Glutamatergic neuron (in vitro differentiated cells): ENCODE data around the gene AEN. TPM values are rescaled to one million over a fixed set of nuclear protein-coding genes. Genes with fewer than 3 reads are reported as not detected.

Experiments used
- DNase-seq: peaks from one replicate; pipeline ENCODE4 v3.0.0; 2022
- H3K27ac Mint-ChIP-seq: one replicate; pipeline ENCODE4 v1.8.0; 2020; ENCODE audit warnings: mild to moderate bottlenecking, mixed read lengths, inconsistent platforms; ENCODE audit not compliant: unreplicated experiment
- H3K27me3 Mint-ChIP-seq: one replicate; pipeline ENCODE4 v1.8.0; 2020; ENCODE audit warnings: mild to moderate bottlenecking, moderate library complexity, mixed read lengths, inconsistent platforms; ENCODE audit not compliant: unreplicated experiment
- H3K36me3 Mint-ChIP-seq: one replicate; pipeline ENCODE4 v1.8.0; 2020; ENCODE audit warnings: mild to moderate bottlenecking, mixed read lengths, inconsistent platforms; ENCODE audit not compliant: unreplicated experiment
- H3K4me1 Mint-ChIP-seq: one replicate; pipeline ENCODE4 v1.8.0; 2020; ENCODE audit warnings: mild to moderate bottlenecking, low read depth, mixed read lengths, inconsistent platforms; ENCODE audit not compliant: unreplicated experiment
- H3K4me3 Mint-ChIP-seq: one replicate; pipeline ENCODE4 v1.8.0; 2020; ENCODE audit warnings: mild to moderate bottlenecking, mixed read lengths, inconsistent platforms; ENCODE audit not compliant: unreplicated experiment
- H3K9me3 Mint-ChIP-seq: one replicate; pipeline ENCODE4 v1.8.0; 2020; ENCODE audit warnings: mild to moderate bottlenecking, moderate library complexity, mixed read lengths, inconsistent platforms; ENCODE audit not compliant: unreplicated experiment
- total RNA-seq: library from RNA; stranded (reverse); fragmentation: NEBNext Ultra II Directional; extraction: Animal tissue kit (Norgen Biotek cat#: 25700); gene quantifications from one replicate; pipeline ENCODE4 v1.2.1, GENCODE V29; 2021; ENCODE audit not compliant: unreplicated experiment
- TF ChIP-seq, protein P1 (sequence below): fragments of 200-600 bp; sonication (generic); IDR thresholded peaks from one replicate; pipeline ENCODE4 v1.5.0; 2021; ENCODE audit not compliant: partially characterized antibody, unreplicated experiment

The AEN gene
- total RNA-seq, 1 donor from 2014 or later: 15.4 TPM

DNA sequence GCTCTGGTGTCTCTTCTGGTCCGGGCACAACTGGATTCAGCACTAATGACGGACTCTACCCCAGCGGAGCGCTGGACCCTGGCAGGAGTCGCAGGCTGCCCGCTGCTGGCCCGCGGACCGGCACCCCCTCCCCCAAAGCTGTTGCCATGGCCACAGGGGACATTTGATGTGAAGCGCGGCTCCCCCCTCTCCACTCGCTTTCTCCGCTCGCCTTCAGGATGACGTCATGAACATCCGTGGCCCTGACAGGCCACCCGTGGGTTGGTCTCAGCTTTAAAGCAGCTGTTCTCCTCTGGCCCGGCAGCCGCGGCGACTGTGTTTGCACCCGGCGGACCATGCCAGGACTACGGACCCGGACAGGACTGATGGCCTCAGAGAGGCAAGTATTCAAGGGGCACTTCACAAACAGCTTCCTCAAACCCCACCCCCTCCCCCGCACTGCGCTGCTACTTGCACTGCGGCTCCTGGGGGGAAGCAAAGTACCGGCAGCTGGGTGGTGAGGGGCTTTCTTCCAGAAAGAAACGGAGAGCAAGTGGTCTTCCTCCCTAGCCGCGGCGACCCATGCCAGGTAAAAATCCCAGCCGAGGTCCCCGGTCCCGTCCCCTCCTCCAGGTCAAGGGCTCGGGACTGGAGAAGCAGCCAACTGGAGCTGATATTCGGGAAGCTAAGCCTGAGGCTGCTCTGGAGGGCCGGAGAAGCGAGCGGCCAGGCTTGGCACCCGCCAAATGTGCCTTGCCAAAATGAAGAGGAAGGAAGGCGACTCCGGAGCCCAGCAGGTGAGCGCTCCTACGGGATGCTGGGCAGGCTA lies 16.6 kb upstream of the AEN start:
- H3K27ac Mint-ChIP-seq: peak overlapping the region; percentile 28
- peaks cover 3% of the 10 kb centered on the region for H3K9me3 Mint-ChIP-seq
- peak overlapping the region; percentile 98 for H3K4me3 Mint-ChIP-seq
- H3K27me3 Mint-ChIP-seq: peaks cover 25% of the 10 kb centered on the region
- peak; percentile 61 for DNase-seq
- TF ChIP-seq, protein P1, sequence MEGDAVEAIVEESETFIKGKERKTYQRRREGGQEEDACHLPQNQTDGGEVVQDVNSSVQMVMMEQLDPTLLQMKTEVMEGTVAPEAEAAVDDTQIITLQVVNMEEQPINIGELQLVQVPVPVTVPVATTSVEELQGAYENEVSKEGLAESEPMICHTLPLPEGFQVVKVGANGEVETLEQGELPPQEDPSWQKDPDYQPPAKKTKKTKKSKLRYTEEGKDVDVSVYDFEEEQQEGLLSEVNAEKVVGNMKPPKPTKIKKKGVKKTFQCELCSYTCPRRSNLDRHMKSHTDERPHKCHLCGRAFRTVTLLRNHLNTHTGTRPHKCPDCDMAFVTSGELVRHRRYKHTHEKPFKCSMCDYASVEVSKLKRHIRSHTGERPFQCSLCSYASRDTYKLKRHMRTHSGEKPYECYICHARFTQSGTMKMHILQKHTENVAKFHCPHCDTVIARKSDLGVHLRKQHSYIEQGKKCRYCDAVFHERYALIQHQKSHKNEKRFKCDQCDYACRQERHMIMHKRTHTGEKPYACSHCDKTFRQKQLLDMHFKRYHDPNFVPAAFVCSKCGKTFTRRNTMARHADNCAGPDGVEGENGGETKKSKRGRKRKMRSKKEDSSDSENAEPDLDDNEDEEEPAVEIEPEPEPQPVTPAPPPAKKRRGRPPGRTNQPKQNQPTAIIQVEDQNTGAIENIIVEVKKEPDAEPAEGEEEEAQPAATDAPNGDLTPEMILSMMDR: no peak
- H3K4me1 Mint-ChIP-seq: peaks cover 12% of the 10 kb centered on the region
- no peaks in the 10 kb centered on the region for H3K36me3 Mint-ChIP-seq

DNA sequence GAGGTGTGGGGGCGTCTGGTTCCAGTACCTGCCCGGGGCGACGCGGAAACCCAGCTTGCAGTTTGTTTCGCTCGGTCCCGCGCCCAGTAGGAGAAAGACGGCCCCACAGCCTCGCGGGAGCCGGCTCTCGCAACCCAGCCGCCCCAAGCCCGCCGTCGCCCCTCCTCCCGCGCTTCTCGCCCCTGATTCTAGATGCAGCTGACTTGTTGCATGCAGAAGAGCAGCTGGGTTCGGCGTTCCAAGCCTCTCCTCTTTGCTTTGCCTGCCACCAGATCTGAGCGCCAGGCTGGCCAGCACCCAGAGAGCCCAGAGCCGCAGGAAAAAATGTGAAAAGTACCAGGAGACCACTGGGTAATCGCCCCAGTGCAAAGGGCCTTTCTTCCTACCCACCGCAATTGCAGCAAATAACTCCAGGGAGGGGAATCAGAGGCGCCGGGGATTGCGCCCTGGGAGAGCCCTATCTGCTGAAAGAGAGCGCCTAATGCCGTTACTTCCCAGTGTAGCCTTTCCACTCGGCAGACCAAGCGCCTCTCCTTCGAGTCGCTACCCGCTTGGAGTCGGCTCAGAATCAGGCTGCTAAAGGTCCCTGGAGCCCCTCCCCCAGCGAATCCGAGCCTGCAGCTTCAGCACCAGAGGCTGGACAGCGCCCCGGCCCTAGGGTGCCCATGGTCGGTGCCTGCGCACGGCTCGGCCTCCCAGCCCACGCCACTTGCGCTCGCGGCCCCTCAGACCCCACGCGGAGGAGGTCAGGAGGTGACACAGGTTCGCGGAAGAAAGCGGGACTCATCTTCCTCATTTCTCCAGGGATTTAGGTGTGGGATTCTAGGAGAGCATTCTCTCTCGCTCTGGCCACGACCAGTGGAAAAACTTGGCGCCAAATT lies 15.7 kb upstream of the AEN start:
- Mint-ChIP-seq H3K4me3 (peak overlapping the region; percentile 98), H3K4me1 (peaks cover 15% of the 10 kb centered on the region), H3K27ac (no peak overlapping the region), H3K9me3 (peaks cover 3% of the 10 kb centered on the region), H3K27me3 (peaks cover 25% of the 10 kb centered on the region), H3K36me3 (no peaks in the 10 kb centered on the region)
- TF ChIP-seq, protein P1: no peak
- peak; percentile 65 for DNase-seq

DNA sequence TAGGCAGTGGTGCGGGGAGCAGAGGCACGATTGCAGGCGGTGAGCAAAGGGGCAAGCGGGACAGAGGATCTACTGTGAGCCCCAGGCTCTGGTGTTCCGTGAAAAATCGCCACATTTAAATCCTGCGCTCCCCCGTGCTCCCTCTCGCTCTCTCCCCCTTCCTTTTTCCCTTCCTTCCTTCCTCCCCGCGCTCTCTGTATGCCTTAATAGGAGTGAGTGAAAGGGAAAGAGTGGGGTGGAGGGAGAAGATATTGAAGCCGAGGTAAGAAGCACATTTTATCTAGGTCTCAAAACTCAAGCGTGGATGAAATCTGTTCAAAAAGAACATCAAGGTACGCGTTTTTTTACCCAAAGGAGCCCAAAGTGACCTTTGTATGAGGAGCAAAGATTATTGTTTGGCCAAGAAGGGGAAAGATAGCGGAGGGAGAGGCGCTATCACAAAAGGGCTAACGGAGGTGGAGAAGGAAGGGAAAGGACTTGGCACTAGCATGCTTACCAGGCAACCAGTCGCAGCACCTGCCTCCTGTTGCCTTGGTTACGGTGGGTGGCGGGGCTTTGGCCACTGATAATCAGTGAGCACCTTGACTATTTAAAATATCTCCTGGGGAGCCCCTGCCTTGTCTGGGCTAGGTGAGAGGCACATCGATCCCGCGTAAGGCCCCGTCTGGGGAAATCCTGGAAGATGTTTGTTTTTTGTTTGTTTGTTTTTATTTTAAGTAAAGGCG lies 14.9 kb upstream of the AEN start:
- Mint-ChIP-seq H3K36me3 (no peaks in the 10 kb centered on the region), H3K9me3 (peaks cover 3% of the 10 kb centered on the region), H3K27ac (no peak overlapping the region), H3K4me3 (peak overlapping the region; percentile 98), H3K27me3 (peaks cover 25% of the 10 kb centered on the region), H3K4me1 (peaks cover 16% of the 10 kb centered on the region)
- TF ChIP-seq, protein P1: no peak
- DNase-seq: no peak

DNA sequence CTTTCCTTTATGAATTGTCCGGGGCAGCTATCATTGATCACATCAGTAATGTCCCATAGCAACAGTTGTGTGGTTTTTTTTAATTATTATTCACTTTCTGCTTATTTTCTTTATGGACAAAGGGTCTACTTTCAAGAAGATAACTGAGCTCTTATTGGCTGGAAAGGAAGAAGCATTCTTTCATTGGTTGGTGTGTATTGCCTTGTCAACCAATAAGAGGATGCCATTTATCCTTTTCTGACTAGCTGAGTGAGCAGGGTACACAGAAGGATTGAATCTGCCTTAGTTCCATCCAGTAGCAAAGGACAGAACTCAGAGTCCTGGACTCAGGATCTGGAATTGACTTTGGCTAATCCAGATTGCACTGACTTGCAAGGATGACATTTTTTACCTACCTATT lies 13.2 kb upstream of the AEN start:
- no peak overlapping the region for H3K4me3 Mint-ChIP-seq
- DNase-seq: no peak
- peaks cover 3% of the 10 kb centered on the region for H3K9me3 Mint-ChIP-seq
- H3K4me1 Mint-ChIP-seq: peaks cover 16% of the 10 kb centered on the region
- peaks cover 28% of the 10 kb centered on the region for H3K27me3 Mint-ChIP-seq
- H3K36me3 Mint-ChIP-seq: no peaks in the 10 kb centered on the region
- TF ChIP-seq, protein P1: no peak
- no peak overlapping the region for H3K27ac Mint-ChIP-seq
